IgD-negative memory B cell (primary cell): ENCODE data around the gene FAM240B. TPM values are rescaled to one million over a fixed set of nuclear protein-coding genes. Genes with fewer than 3 reads are reported as not detected.

Experiments used
- H3K27ac Mint-ChIP-seq, 3 donors: one replicate each; pipeline ENCODE4 v1.8.0; 2020 to 2022; ENCODE audit warnings: mild to moderate bottlenecking in 3 of 3, mixed read lengths in 3 of 3, moderate library complexity in 1 of 3
- H3K27me3 Mint-ChIP-seq: one replicate; pipeline ENCODE4 v1.8.0; 2021; ENCODE audit warnings: mixed read lengths
- H3K36me3 Mint-ChIP-seq: one replicate; pipeline ENCODE4 v1.8.0; 2020; ENCODE audit warnings: mild to moderate bottlenecking, mixed read lengths
- H3K4me1 Mint-ChIP-seq, 3 donors: one replicate each; pipeline ENCODE4 v1.8.0; 2020 to 2022; ENCODE audit warnings: mixed read lengths in 3 of 3, mild to moderate bottlenecking in 1 of 3
- H3K4me3 Mint-ChIP-seq, 4 donors: one replicate each; pipeline ENCODE4 v1.8.0; 2020 to 2022; ENCODE audit warnings: mild to moderate bottlenecking in 4 of 4, mixed read lengths in 4 of 4, moderate library complexity in 3 of 4
- H3K9me3 Mint-ChIP-seq, 3 donors: one replicate each; pipeline ENCODE4 v1.8.0; 2020 to 2021; ENCODE audit warnings: mixed read lengths in 3 of 3, mild to moderate bottlenecking in 1 of 3
- polyA plus RNA-seq: library from polyadenylated mRNA; unstranded; fragments of 300-500 nt; fragmentation: Illumina TruSeq; gene quantifications from one replicate; pipeline ENCODE4 v1.2.3, GENCODE V29; 2021

FAM240B gene
- polyA plus RNA-seq, result not detected

DNA sequence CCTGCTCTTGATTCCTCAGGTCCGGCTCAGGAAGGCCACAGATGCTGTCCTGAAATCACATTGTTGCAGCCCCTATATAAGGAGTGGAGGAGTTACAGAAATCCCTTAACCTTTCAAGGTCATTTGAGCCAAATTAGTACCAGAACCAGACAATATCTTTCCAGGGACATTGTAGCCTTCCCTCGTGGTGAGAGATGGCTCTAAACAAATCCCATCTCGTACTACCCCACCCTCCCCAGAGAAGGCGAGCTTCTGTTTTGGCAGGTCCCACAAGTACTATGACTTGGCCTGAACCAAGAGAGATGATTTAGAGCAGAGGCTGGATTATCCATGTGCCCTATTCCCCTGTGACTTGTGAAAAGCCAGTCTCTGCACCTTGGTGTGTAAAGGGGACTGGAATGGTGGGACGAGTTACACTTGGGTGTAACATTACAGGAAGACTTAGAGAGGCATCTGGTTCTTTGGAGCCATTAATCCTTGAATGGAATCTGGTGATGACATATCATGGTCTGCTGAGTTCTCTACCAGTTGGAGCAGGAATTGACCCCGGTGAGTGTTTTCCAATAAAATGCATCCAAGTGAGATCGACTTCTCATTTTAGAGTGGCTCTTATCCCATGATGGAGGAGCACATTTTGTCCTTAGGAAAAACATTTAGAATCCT is at the start of gene FAM240B:
Gene FAM240B, minus strand, starts transcription at position 51 of the 663 bp plus-strand sequence. CDS start 16,134 bp downstream, outside the sequence.
- no peak within 1 kb of the TSS for H3K27ac Mint-ChIP-seq
- no peak within 1 kb of the TSS for H3K4me3 Mint-ChIP-seq
- no peaks in the 10 kb centered on the region for H3K4me1 Mint-ChIP-seq
- H3K36me3 Mint-ChIP-seq, result no peaks in the 10 kb centered on the region
- no peaks in the 10 kb centered on the region for H3K9me3 Mint-ChIP-seq
- peaks cover 7% of the 10 kb centered on the region for H3K27me3 Mint-ChIP-seq

DNA sequence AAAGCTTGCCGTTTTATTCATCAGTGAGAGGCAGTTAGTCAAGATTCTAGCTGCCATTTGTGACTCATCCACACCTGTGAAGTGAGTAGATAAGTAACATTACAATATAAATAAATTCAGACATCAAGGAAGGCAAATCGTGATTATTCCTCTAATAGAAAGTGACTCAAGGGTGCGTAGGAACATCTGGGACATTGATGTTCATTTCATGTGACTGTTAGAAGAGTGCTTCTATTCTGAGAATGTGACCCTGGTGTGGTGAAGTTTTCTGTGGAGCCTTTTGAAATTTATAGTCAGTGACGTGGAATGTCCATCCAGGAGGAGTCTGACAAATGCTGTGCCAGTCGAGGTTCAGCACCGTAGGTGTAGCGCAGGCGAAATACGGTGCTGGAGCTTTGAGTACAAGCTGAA is 48.4 kb upstream of the FAM240B start:
- peaks cover 3% of the 10 kb centered on the region for H3K27me3 Mint-ChIP-seq

GRCh38 chr9:38765101-38765500 is 45.2 kb upstream of the FAM240B start:
- no peaks in the 10 kb centered on the region for H3K36me3 Mint-ChIP-seq
- H3K27me3 Mint-ChIP-seq, result peaks cover 3% of the 10 kb centered on the region
- H3K4me3 Mint-ChIP-seq, result no peak overlapping the region
- peaks cover 0 to 4% (median 0%) of the 10 kb centered on the region in 3 donors for H3K9me3 Mint-ChIP-seq
- H3K4me1 Mint-ChIP-seq, result no peaks in the 10 kb centered on the region
- H3K27ac Mint-ChIP-seq, result no peak overlapping the region

More for the DNA sequence above, 48.4 kb upstream of the FAM240B start:
- H3K4me1 Mint-ChIP-seq, result no peaks in the 10 kb centered on the region
- H3K27ac Mint-ChIP-seq, result no peak overlapping the region
- no peak overlapping the region for H3K4me3 Mint-ChIP-seq
- H3K36me3 Mint-ChIP-seq, result no peaks in the 10 kb centered on the region
- peaks cover 0 to 4% (median 0%) of the 10 kb centered on the region in 3 donors for H3K9me3 Mint-ChIP-seq

GRCh38 chr9:38761999-38762398 is 42.1 kb upstream of the FAM240B start:
- Mint-ChIP-seq H3K4me1 (no peaks in the 10 kb centered on the region), H3K4me3 (no peak overlapping the region), H3K27ac (no peak overlapping the region), H3K9me3 (peaks cover 0 to 1% (median 0%) of the 10 kb centered on the region in 3 donors), H3K27me3 (peaks cover 3% of the 10 kb centered on the region), H3K36me3 (no peaks in the 10 kb centered on the region)

DNA sequence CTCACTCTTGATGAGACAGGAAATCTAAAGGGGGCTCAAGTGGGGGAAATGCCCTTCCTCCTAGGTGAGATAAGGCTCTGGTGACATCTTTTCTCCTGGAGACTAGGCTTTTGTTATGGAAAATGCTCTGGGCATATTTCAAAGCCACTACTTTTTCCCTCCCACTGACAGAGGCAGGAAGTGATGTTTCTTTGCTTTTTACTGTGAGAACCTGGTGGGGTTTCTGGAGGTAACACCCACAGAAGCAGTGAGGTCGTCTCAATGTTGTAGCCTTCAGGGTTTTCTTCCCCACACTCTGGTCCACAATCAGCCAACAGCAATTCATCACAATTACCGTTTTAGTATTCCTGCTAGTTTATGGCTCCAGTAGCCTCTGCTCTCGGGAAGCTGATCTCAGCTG is 41.4 kb upstream of the FAM240B start:
- no peak overlapping the region for H3K27ac Mint-ChIP-seq
- H3K4me1 Mint-ChIP-seq, result no peaks in the 10 kb centered on the region
- peaks cover 3% of the 10 kb centered on the region for H3K27me3 Mint-ChIP-seq
- peaks cover 0 to 1% (median 0%) of the 10 kb centered on the region in 3 donors for H3K9me3 Mint-ChIP-seq
- H3K4me3 Mint-ChIP-seq, result no peak overlapping the region
- no peaks in the 10 kb centered on the region for H3K36me3 Mint-ChIP-seq

GRCh38 chr9:38756702-38757101 is 36.8 kb upstream of the FAM240B start:
- no peak overlapping the region for H3K27ac Mint-ChIP-seq
- no peaks in the 10 kb centered on the region for H3K4me1 Mint-ChIP-seq
- no peak overlapping the region for H3K4me3 Mint-ChIP-seq
- H3K36me3 Mint-ChIP-seq, result no peaks in the 10 kb centered on the region
- peaks cover 4% of the 10 kb centered on the region for H3K27me3 Mint-ChIP-seq
- peaks cover 0 to 2% (median 0%) of the 10 kb centered on the region in 3 donors for H3K9me3 Mint-ChIP-seq

- Mint-ChIP-seq H3K4me3 (no peak overlapping the region), H3K27me3 (no peaks in the 10 kb centered on the region), H3K9me3 (peaks cover 0 to 6% (median 4%) of the 10 kb centered on the region in 3 donors), H3K4me1 (no peaks in the 10 kb centered on the region), H3K36me3 (no peaks in the 10 kb centered on the region), H3K27ac (no peak overlapping the region)
Observed at GRCh38 chr9:38747941-38748340, 28.0 kb upstream of the FAM240B start.

DNA sequence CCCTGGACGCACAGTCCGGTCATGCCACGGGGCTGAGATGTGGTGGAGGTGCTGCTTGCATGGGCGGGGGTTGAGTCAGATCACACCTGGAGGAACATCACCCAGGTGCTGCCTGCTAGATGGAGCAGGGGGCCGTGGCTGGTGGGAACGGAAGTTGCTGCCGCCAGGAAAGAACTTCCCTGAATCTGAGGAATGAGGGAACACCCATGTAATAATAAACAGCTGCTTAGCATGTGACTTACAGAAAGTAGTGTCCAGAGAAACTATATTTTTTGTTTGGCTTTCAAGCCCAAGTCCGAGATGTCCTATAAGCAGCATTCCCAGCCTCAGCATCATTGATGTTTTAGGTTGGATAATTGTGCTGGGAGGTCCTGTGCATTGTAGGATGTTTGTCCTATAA is 27.1 kb upstream of the FAM240B start:
- Mint-ChIP-seq H3K36me3 (no peaks in the 10 kb centered on the region), H3K27me3 (no peaks in the 10 kb centered on the region), H3K4me3 (no peak overlapping the region), H3K4me1 (no peaks in the 10 kb centered on the region), H3K27ac (no peak overlapping the region), H3K9me3 (peaks cover 0 to 6% (median 3%) of the 10 kb centered on the region in 3 donors)

DNA sequence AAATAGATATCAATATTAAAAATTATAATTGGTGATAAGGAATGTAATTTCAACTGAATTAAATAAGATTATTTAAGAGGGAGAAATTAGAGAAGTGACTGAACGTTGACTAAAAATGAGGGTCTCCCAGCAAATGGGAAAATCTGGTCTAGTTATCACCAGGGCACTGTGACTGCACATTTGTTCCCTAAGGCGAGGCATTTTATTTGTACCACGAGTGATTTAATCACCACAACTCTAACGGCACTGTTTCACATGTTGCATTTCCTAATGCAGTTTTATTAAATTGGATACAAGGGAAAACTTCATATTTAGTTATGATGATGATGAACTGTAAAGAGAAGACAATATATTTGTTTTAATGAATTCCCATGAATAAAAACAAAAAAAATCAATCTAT is 26.4 kb upstream of the FAM240B start:
- no peak overlapping the region for H3K27ac Mint-ChIP-seq
- H3K27me3 Mint-ChIP-seq, result no peaks in the 10 kb centered on the region
- no peak overlapping the region for H3K4me3 Mint-ChIP-seq
- H3K4me1 Mint-ChIP-seq, result no peaks in the 10 kb centered on the region
- no peaks in the 10 kb centered on the region for H3K36me3 Mint-ChIP-seq
- H3K9me3 Mint-ChIP-seq, result peaks cover 0 to 6% (median 2%) of the 10 kb centered on the region in 3 donors

GRCh38 chr9:38744484-38744883 is 24.6 kb upstream of the FAM240B start:
- H3K4me3 Mint-ChIP-seq, result no peak overlapping the region
- H3K9me3 Mint-ChIP-seq, result peaks cover 0 to 6% (median 2%) of the 10 kb centered on the region in 3 donors
- no peaks in the 10 kb centered on the region for H3K36me3 Mint-ChIP-seq
- no peaks in the 10 kb centered on the region for H3K27me3 Mint-ChIP-seq
- H3K27ac Mint-ChIP-seq, result no peak overlapping the region
- no peaks in the 10 kb centered on the region for H3K4me1 Mint-ChIP-seq

- Mint-ChIP-seq H3K4me3 (no peak overlapping the region), H3K27ac (peak overlapping the region in 1 of 3 donors; percentile 57), H3K27me3 (peaks cover 7% of the 10 kb centered on the region), H3K9me3 (no peaks in the 10 kb centered on the region), H3K4me1 (no peaks in the 10 kb centered on the region), H3K36me3 (no peaks in the 10 kb centered on the region)
Observed at GRCh38 chr9:38737246-38737645, 17.3 kb upstream of the FAM240B start.

DNA sequence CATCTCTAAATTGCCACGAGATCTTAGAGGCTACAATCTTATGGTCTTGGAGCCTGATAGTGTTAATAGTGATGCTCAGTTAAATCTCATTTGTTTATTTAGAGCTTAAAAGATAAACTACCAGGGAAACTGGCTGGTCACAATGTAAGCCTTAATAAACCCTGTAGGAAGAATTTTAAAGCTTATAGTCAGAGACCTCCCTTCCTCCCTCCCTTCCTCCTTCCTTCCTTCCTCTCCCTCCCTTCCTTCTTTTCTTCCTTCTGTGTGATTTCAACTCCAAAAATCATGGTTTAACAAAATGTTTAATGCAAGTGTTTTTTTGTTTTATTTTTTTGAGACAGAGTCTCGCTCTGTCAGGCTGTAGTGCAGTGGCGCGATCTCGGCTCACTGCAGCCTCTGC is 14.9 kb upstream of the FAM240B start:
- H3K9me3 Mint-ChIP-seq, result peaks cover 0 to 4% (median 0%) of the 10 kb centered on the region in 3 donors
- H3K36me3 Mint-ChIP-seq, result no peaks in the 10 kb centered on the region
- no peaks in the 10 kb centered on the region for H3K4me1 Mint-ChIP-seq
- H3K27ac Mint-ChIP-seq, result no peak overlapping the region
- no peak overlapping the region for H3K4me3 Mint-ChIP-seq
- peaks cover 7% of the 10 kb centered on the region for H3K27me3 Mint-ChIP-seq

GRCh38 chr9:38733503-38733902 is 13.6 kb upstream of the FAM240B start:
- Mint-ChIP-seq H3K4me1 (no peaks in the 10 kb centered on the region), H3K4me3 (no peak overlapping the region), H3K36me3 (no peaks in the 10 kb centered on the region), H3K27me3 (peaks cover 4% of the 10 kb centered on the region), H3K27ac (no peak overlapping the region), H3K9me3 (peaks cover 0 to 4% (median 0%) of the 10 kb centered on the region in 3 donors)

- no peaks in the 10 kb centered on the region for H3K4me1 Mint-ChIP-seq
- H3K4me3 Mint-ChIP-seq, result no peak overlapping the region
- peaks cover 0 to 5% (median 0%) of the 10 kb centered on the region in 3 donors for H3K9me3 Mint-ChIP-seq
- H3K27ac Mint-ChIP-seq, result no peak overlapping the region
- H3K36me3 Mint-ChIP-seq, result no peaks in the 10 kb centered on the region
- no peaks in the 10 kb centered on the region for H3K27me3 Mint-ChIP-seq
Observed at GRCh38 chr9:38732885-38733284, 13.0 kb upstream of the FAM240B start.

- H3K36me3 Mint-ChIP-seq, result no peaks in the 10 kb centered on the region
Observed at GRCh38 chr9:38727497-38728001, 7.6 kb upstream of the FAM240B start.

GRCh38 chr9:38724754-38725153 is 4.8 kb upstream of the FAM240B start:
- Mint-ChIP-seq H3K27ac (no peak overlapping the region), H3K4me3 (no peak overlapping the region), H3K9me3 (peaks cover 0 to 7% (median 0%) of the 10 kb centered on the region in 3 donors), H3K36me3 (no peaks in the 10 kb centered on the region), H3K27me3 (peaks cover 6% of the 10 kb centered on the region), H3K4me1 (no peaks in the 10 kb centered on the region)

More at GRCh38 chr9:38727497-38728001, 7.6 kb upstream of the FAM240B start:
- Mint-ChIP-seq H3K9me3 (peaks cover 0 to 10% (median 0%) of the 10 kb centered on the region in 3 donors), H3K27ac (no peak overlapping the region), H3K27me3 (peaks cover 6% of the 10 kb centered on the region), H3K4me3 (no peak overlapping the region), H3K4me1 (no peaks in the 10 kb centered on the region)
